ENCODE measurements around the gene IGFBP5. TPM values are rescaled to one million over a fixed set of nuclear protein-coding genes. Genes with fewer than 3 reads are reported as not detected.
A peak's percentile ranks its signal among the peaks of the same experiment; 100 is the strongest.

IGFBP5 gene
- total RNA-seq, 3 donors from 2014 or later: 161 to 1,107 (median 177) TPM

DNA sequence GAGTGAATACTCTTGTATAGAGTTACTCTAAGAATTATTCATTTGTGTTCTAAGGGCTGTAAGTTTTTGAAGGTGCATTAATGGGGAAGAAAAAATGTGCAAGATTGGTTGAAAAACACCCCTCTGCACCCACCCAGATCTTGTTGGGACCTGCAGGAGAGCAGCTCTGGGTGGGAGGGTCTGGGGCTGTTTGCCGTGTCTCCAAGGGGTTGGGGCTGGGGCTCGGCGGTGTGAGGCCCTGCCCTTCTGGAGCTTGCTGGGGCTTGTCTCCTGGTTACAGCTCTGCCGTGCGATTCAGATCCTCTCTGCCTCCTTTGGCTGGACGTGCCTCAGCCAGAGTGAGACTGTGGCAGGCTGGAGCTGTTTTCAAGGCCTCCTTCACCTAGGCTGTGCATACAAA, 36.1 kb downstream of the IGFBP5 start:
- H3K9me3 ChIP-seq: no peaks in the 10 kb centered on the region
- H3K4me1 ChIP-seq: no peaks in the 10 kb centered on the region
- peak in 1 of 2 donors; percentile 55 for DNase-seq (ENCODE audit: low spot score in 2 of 2)
- no peak for TF ChIP-seq POLR2AphosphoS5 (IDR thresholded peaks at IDR 0.05)
- no peak for TF ChIP-seq POLR2A (IDR thresholded peaks at IDR 0.05)
- TF ChIP-seq, protein P1, sequence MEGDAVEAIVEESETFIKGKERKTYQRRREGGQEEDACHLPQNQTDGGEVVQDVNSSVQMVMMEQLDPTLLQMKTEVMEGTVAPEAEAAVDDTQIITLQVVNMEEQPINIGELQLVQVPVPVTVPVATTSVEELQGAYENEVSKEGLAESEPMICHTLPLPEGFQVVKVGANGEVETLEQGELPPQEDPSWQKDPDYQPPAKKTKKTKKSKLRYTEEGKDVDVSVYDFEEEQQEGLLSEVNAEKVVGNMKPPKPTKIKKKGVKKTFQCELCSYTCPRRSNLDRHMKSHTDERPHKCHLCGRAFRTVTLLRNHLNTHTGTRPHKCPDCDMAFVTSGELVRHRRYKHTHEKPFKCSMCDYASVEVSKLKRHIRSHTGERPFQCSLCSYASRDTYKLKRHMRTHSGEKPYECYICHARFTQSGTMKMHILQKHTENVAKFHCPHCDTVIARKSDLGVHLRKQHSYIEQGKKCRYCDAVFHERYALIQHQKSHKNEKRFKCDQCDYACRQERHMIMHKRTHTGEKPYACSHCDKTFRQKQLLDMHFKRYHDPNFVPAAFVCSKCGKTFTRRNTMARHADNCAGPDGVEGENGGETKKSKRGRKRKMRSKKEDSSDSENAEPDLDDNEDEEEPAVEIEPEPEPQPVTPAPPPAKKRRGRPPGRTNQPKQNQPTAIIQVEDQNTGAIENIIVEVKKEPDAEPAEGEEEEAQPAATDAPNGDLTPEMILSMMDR (IDR thresholded peaks at IDR 0.05): no peak
- peak overlapping the region; percentile 48 to 49 for H3K27ac ChIP-seq
- H3K27me3 ChIP-seq: no peaks in the 10 kb centered on the region
- H3K36me3 ChIP-seq: no peaks in the 10 kb centered on the region
- intact Hi-C loops (cut with DNase I; ENCODE audit: low total_unique reads): no loop called here
- H3K4me3 ChIP-seq: no peak overlapping the region

- TF ChIP-seq POLR2AphosphoS5 (IDR thresholded peaks at IDR 0.05) (no peak), POLR2A (IDR thresholded peaks at IDR 0.05) (no peak)
- TF ChIP-seq, protein P1 (IDR thresholded peaks at IDR 0.05): no peak
- H3K27me3 ChIP-seq: no peaks in the 10 kb centered on the region
- DNase-seq (ENCODE audit: low spot score in 2 of 2): no peak
Observed at GRCh38 chr2:216658757-216659156, 36.6 kb downstream of the IGFBP5 start.

GRCh38 chr2:216657980-216658379, 37.4 kb downstream of the IGFBP5 start:
- no peaks in the 10 kb centered on the region for H3K36me3 ChIP-seq
- H3K9me3 ChIP-seq: no peaks in the 10 kb centered on the region
- TF ChIP-seq, protein P1 (IDR thresholded peaks at IDR 0.05): no peak
- peak in 1 of 3 donors; percentile 12 for TF ChIP-seq POLR2AphosphoS5 (IDR thresholded peaks at IDR 0.05)
- H3K4me3 ChIP-seq: no peak overlapping the region
- DNase-seq (ENCODE audit: low spot score in 2 of 2): no peak
- H3K27me3 ChIP-seq: no peaks in the 10 kb centered on the region
- intact Hi-C loops (cut with DNase I; ENCODE audit: low total_unique reads): no loop called here
- H3K27ac ChIP-seq: peak overlapping the region in 1 of 2 donors; percentile 4
- no peaks in the 10 kb centered on the region for H3K4me1 ChIP-seq

More at GRCh38 chr2:216658757-216659156, 36.6 kb downstream of the IGFBP5 start:
- Histone ChIP-seq H3K4me3 (no peak overlapping the region), H3K27ac (peak overlapping the region; percentile 48 to 49), H3K36me3 (no peaks in the 10 kb centered on the region), H3K4me1 (no peaks in the 10 kb centered on the region), H3K9me3 (no peaks in the 10 kb centered on the region)
- intact Hi-C loops (cut with DNase I; ENCODE audit: low total_unique reads): no loop called here

- no peak for DNase-seq (ENCODE audit: low spot score in 2 of 2)
- Histone ChIP-seq H3K36me3 (no peaks in the 10 kb centered on the region), H3K4me3 (no peak overlapping the region), H3K4me1 (no peaks in the 10 kb centered on the region), H3K9me3 (no peaks in the 10 kb centered on the region), H3K27ac (peak overlapping the region; percentile 2 to 4), H3K27me3 (no peaks in the 10 kb centered on the region)
- intact Hi-C loops (cut with DNase I; ENCODE audit: low total_unique reads): no loop called here
- TF ChIP-seq, protein P1 (IDR thresholded peaks at IDR 0.05): no peak
- TF ChIP-seq POLR2A (IDR thresholded peaks at IDR 0.05) (no peak), POLR2AphosphoS5 (IDR thresholded peaks at IDR 0.05) (no peak)
Observed at GRCh38 chr2:216657086-216657855, 38.1 kb downstream of the IGFBP5 start.

DNA sequence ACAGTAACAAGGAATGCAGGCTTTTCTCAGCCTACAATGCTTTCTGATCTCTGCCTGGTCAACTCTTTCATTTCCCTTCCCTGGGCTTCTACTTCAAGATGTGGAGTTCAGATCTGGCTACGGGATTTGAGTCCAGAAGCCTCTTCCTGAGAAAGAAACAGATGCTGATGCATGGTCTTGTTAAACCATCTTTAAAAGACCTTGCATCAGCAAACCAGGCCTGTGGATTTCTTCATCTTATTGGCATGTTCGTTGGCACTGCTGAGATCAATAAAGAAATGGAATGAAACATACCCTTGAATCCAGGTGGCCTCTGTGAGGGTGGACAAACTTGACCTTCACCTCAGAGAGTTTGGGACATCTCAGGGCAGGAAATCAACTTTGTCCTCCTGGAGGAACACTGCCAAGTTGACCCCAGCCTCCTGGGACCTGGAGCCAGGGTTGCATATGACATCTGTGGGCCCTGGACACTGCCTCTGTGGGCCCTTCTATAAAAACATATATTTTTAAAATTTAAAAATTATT, 40.8 kb downstream of the IGFBP5 start:
- Histone ChIP-seq H3K9me3 (no peaks in the 10 kb centered on the region), H3K4me3 (no peak overlapping the region), H3K4me1 (no peaks in the 10 kb centered on the region), H3K27ac (peak overlapping the region; percentile 16 to 18), H3K36me3 (no peaks in the 10 kb centered on the region), H3K27me3 (no peaks in the 10 kb centered on the region)
- TF ChIP-seq POLR2A (IDR thresholded peaks at IDR 0.05) (no peak), POLR2AphosphoS5 (IDR thresholded peaks at IDR 0.05) (no peak)
- TF ChIP-seq, protein P1 (IDR thresholded peaks at IDR 0.05): no peak
- intact Hi-C loops (cut with DNase I; ENCODE audit: low total_unique reads): loop anchor here (1.0 kb wide), 1 partner anchor 135 kb away; no protein-coding TSS in a partner anchor
- no peak for DNase-seq (ENCODE audit: low spot score in 2 of 2)

Measured in breast epithelium (tissue), 4 donors.